Activated CD4-positive, alpha-beta T cell treated with anti-CD3 and anti-CD28 coated beads, Interleukin-2, Interleukin-6, amounts not matched to agents 100 ng/mL and 50 ng/mL, durations not matched to agents 16 hours and 8 hours (primary cell): Measurements from ENCODE around the gene MAP4K1.

Experiments used
- DNase-seq: peaks from one replicate; pipeline ENCODE4 v3.0.0-alpha.2; 2020

Gene MAP4K1

DNA sequence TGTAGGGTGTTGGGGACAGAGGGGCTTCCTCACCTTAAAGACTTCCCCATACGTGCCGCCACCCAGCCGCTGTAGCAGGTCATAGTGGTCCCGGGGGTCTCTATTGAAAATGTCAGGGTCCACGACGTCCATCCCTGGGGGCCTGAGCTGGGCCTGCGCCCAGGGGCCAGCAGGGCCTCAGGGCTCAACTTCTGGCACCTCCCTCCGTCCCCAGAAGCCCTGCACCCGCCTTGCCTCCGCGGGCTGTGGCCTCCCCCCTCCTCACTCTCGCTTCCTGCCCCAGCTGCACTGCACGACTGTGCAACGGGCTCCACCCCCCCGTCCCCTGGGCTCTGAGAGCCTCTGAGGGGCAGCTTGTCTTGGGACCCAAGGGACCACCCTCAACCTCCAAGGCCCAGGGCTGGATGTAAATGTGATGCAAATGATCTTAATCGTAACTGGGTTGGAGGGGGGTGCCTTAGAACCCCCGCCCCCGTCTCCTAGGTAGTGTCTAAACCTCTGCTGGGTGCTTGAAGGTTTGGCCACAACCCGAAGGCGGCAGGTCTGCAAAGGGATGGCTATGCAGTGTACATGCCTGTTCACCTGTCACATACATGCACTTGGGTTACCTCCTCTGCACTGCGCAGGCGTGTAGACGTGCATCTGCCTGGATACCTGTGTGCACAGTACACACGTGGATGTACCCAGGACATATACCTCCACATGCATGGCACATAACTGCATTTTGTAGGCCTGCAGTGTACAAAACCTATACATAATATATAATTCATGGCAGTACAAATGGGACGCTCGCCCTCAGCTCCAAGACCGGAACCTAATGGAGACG is at the start of gene MAP4K1:
MAP4K1 (minus strand) TSS at position 190 of the 826 bp plus-strand sequence; CDS start at position 132, 58 bp downstream.
- DNase-seq: peak; percentile 87

DNA sequence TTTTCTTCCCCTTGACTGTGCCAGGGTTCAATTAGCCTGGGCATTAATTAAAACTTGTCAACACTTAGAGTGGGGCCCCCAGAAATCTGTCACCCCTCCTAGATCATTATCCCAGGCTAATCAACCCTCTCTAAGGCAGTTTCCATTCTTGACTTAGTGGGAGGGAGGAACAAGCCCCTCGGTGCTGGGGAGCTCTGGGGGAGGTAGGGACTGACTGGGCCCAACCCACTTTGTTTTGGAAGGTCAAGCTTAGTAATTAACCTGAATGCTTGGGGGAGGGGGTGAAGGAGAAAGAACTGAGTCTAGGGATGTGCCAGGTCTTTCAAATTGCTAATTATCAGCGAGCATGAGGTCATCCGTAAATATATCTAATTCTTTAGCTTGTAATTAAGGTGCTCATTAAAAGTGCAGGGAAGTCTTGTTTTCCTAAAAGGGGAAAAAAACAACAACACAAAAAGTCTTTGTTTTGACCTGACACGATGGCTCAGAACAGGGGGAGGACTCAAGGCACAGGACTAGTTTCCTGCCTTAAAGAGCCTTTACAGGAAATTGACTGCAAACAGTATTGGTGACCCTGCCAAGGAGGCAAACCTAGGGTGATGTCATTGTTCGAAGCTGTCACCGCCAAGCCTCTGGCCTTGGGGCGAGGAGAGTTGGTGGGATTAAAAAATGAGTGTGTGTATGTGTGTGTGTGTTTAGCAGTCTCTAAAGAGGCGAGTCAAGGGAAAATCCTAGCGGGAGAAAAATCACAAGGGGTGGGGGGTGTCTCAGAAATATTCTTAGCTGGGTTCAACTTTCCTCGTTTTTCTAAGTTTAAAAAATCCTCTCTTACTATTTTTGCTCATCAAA is 49.1 kb upstream of the MAP4K1 start:
- peak; percentile 75 for DNase-seq

GRCh38 chr19:38665950-38666662 is 48.4 kb upstream of the MAP4K1 start:
- no peak for DNase-seq

DNA sequence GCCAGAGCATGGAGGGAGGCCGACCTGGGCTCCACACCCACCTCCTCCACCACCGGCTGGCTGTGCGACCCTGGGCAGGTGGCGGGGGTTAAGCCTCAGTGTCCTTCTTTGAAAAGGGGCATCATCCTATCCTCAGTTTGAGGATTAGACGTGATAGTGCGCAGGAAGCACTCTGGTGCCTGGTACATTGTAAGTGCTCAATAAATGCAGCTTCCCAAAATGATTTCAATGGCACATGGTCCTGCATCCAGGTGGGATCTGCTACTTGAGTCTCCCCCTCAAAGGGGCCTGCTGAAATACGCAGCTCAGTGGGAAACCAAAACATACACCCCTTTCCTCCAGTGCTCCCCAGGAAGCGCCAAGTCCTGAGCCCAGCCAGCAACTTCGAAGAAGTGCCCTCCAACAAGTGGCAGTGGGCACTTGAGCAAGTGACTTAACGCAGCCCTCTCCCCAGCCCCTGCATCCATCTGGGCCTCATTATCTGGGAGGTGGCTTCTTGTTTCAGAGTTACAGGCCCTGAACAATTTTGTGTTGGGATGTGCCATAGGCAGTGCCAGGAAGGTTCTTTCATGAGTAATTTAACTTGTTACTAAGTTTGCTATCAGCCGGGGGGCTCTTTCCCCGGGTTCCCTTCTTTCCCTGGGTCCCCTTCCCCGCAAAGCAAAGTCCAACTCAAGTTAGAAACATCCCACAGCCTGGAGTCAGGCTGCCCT is 47.6 kb upstream of the MAP4K1 start:
- no peak for DNase-seq

GRCh38 chr19:38664503-38665211 is 46.9 kb upstream of the MAP4K1 start:
- DNase-seq: no peak

- no peak for DNase-seq
Measured at GRCh38 chr19:38663957-38664502, 46.3 kb upstream of the MAP4K1 start.

DNA sequence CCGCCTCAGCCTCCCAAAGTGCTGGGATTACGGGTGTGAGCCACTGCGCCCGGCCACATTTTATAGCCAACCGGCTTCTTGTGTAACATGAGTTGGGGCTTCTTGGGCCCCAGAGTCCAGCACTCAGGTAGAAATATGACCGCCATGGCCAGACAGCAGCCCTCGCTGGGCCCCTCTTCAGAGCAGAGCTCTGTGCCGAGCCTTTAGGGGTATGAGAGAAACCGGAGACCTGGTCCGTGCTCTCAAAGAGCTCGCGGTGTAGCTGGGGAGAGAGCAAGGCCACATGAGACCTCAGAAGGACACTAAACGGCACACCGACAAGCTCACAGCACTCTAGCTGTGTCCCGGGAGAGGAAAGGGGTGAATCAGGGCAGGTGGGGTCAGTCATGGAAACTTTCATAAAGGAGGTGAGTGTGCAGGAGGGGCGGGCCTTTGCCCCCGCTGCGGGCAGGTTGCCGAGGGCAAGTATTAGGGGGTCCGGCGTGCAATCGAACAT is 45.5 kb upstream of the MAP4K1 start:
- no peak for DNase-seq

- DNase-seq: no peak
Measured at GRCh38 chr19:38662537-38663155, 44.9 kb upstream of the MAP4K1 start.

- no peak for DNase-seq
Measured at GRCh38 chr19:38661996-38662395, 44.2 kb upstream of the MAP4K1 start.

- DNase-seq: no peak
Measured at GRCh38 chr19:38661136-38661535, 43.4 kb upstream of the MAP4K1 start.

DNA sequence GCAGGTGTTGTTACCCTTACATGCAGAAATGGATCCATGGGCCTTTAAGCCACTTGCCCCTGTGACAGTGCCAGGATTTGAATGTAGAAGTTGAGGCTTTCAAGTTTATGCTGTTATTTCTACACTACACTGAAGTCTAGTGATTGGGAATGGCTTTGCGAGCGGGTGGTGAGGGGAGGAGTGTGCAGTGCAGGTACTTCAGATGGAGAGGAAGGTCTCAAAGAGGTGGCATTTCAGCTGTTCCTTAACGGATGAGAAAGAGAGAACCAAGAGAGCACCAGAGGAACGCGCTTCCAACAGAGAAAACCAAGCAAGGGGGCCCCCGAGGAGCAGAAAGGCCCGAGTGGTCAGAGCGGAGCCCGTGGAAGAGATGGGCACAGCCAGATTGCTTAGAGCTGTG is 43.0 kb upstream of the MAP4K1 start:
- no peak for DNase-seq

- no peak for DNase-seq
Measured at GRCh38 chr19:38658462-38659306, 40.9 kb upstream of the MAP4K1 start.

GRCh38 chr19:38657633-38658222 is 40.0 kb upstream of the MAP4K1 start:
- DNase-seq: peak; percentile 63

DNA sequence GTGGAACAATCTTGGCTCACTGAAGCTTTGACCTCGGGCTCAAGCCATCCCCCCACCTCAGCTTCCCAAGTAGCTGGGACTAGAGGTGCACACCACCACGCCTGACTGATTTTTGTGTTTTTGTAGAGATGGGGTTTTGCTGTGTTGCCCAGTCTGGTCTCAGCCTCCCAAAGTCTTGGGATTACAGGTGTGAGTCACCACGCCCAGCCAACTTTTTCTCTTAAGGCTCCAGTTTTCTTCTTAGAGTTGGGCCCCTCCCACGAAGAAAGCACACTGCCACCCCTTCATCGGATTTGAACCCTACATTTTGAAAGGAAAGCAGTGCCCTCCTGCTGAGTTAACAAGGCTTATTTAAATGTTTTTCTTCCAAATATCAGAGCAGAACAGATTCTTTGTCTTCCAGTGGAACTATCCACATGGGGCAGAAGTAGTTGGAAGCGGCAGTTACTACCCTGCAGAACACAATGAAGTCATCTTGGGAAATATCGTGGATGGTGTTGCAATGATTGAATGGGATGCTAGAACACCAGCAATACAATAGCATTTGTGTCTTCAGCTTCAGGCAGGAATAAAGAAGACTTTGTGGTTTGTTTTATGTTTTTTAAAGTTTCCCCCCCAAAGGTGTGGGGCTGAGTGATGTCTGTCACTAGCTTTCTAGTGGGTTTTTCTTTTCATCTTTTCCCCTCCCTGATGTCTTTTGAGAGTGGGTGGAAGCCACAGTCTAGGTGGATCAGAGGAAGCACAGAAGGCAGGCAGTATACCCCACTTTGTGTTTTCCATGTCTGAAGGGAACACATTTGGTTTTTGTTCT is 38.6 kb upstream of the MAP4K1 start:
- peak; percentile 43 for DNase-seq

DNA sequence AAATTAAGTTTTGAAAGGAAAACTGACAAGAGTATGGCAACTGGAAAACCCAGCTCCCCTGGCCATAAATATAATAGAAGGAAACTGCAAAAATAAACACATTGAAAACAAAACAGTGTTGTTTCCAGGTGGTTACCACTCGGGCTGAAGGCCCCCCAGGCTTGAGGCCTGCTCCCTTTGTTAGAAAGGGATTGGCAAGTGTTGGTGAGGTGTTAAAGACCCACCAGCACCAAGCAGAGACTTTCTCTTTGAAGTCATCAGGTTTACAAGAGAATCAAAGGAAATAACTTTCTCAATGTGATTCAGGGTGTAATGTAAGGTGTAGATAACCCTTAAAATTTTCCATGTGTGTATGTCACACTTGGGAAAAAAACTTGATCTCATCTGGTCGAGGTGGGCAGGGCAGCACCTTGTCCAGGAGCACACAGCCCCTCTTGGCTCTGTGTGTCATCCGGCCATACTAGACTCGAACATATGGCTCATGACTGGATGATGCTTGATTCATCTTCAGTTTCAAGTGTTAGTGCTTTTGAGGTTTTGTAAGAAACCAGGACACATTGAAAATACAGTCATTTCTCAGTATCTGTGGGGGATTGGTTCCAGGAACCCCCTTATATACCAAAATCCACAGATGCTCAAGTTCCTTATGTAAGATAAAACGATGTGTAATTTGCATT is 37.5 kb upstream of the MAP4K1 start:
- peak; percentile 83 for DNase-seq

- DNase-seq: no peak
Measured at GRCh38 chr19:38654628-38655055, 36.9 kb upstream of the MAP4K1 start.

DNA sequence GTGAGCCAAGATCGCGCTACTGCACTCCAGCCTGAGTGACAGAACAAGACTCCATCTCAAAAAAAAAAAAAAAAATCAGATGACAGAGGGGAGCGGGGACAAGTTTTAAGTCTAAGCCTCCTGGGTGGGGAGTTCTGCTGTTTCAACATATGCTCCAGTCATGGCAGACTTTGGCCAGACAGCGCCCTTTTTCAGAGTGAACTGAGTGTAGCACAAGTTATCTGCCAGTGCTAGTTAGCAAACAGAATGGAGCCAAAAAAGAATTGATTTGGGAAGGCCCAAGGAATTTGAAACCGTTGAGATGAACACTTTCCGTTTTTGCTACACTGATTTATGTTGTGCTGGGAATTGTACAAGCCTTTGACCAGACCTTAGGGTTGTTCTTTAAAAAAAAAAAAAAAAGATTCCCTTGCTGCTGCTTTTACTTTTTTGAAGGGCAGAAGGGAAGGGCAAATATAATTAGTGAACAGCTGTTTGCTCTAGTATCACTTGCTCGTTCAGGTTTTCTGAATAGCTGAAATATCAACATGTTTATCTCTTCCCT is 35.3 kb upstream of the MAP4K1 start:
- no peak for DNase-seq
